Hepatocyte (in vitro differentiated cells): ENCODE results near the gene MVB12B. TPM values are rescaled to one million over a fixed set of nuclear protein-coding genes. Genes with fewer than 3 reads are reported as not detected.
A peak's percentile ranks its signal among the peaks of the same experiment; 100 is the strongest.

Experiments used
- DNase-seq: peaks from one replicate; pipeline ENCODE4 v3.0.0-alpha.2; 2016; ENCODE audit warnings: low spot score
- H2AFZ ChIP-seq: fragments of 200-600 bp; sonication (generic); 2 replicates; pipeline ENCODE4 v1.6.0; 2016; ENCODE audit warnings: antibody characterized with exemption, mild to moderate bottlenecking
- H3K27ac ChIP-seq: fragments of 200-600 bp; sonication (generic); 2 replicates; pipeline ENCODE4 v1.5.1; 2016; ENCODE audit warnings: mild to moderate bottlenecking
- H3K27me3 ChIP-seq: fragments of 200-600 bp; sonication (generic); 2 replicates; pipeline ENCODE4 v1.6.1; 2016
- H3K36me3 ChIP-seq: fragments of 200-600 bp; sonication (generic); replicated peaks from 2 replicates; pipeline ENCODE4 v1.5.1; 2016; ENCODE audit warnings: low read depth; ENCODE audit not compliant: insufficient read depth
- H3K4me1 ChIP-seq: fragments of 200-600 bp; sonication (generic); 2 replicates; pipeline ENCODE4 v1.5.1; 2016; ENCODE audit warnings: mild to moderate bottlenecking, moderate library complexity; ENCODE audit not compliant: insufficient read depth
- H3K4me2 ChIP-seq: fragments of 200-600 bp; sonication (generic); 2 replicates; pipeline ENCODE4 v1.6.0; 2016
- H3K4me3 ChIP-seq: fragments of 200-600 bp; sonication (generic); 2 replicates; pipeline ENCODE4 v1.5.1; 2016; ENCODE audit warnings: mild to moderate bottlenecking
- H3K79me2 ChIP-seq: fragments of 200-600 bp; sonication (generic); 2 replicates; pipeline ENCODE4 v1.6.0; 2017; ENCODE audit warnings: mild to moderate bottlenecking
- H3K9me2 ChIP-seq: fragments of 200-600 bp; sonication (generic); replicated peaks from 2 replicates; pipeline ENCODE4 v1.6.0; 2017; ENCODE audit warnings: mild to moderate bottlenecking; ENCODE audit not compliant: insufficient read depth
- H3K9me3 ChIP-seq: fragments of 200-600 bp; sonication (generic); 2 replicates; pipeline ENCODE4 v1.5.1; 2016; ENCODE audit warnings: low read depth, mild to moderate bottlenecking
- H4K20me1 ChIP-seq: fragments of 200-600 bp; sonication (generic); 2 replicates; pipeline ENCODE4 v1.6.0; 2016; ENCODE audit warnings: mild to moderate bottlenecking; ENCODE audit not compliant: insufficient read depth, poor library complexity, severe bottlenecking
- EZH2 ChIP-seq: fragments of 200-600 bp; sonication (generic); IDR thresholded peaks from 2 replicates; pipeline ENCODE4 v1.6.1; 2016; ENCODE audit warnings: antibody characterized with exemption, mild to moderate bottlenecking, borderline replicate concordance
- EZH2phosphoT487 ChIP-seq: fragments of 200-600 bp; sonication (generic); IDR thresholded peaks from one replicate; pipeline ENCODE4 v1.6.1; 2018; ENCODE audit warnings: antibody characterized with exemption, mild to moderate bottlenecking, low read depth, moderate library complexity; ENCODE audit not compliant: unreplicated experiment, severe bottlenecking
- WGBS: methylation state at CpG from one replicate; pipeline ENCODE4 v1.1.6; 2016; ENCODE audit warnings: low lambda C conversion rate; ENCODE audit errors: missing lambda C conversion rate; 5-methylcytosine and 5-hydroxymethylcytosine counted together
- polyA plus RNA-seq: library from polyadenylated mRNA; unstranded; fragments of >200 nt; fragmentation: Nextera tagmentation; extraction: Ambion mirVana; gene quantifications from 2 replicates; pipeline ENCODE4 v1.2.1, GENCODE V29; 2016
- total RNA-seq: library from RNA; depleted of rRNA; stranded (reverse); fragments of >200 nt; gene quantifications from 2 replicates; pipeline ENCODE4 v1.2.3, GENCODE V29; 2014
- TF ChIP-seq, protein P1 (sequence below): fragments of 200-600 bp; sonication (generic); IDR thresholded peaks from 2 replicates; pipeline ENCODE4 v1.5.1; 2016; ENCODE audit warnings: antibody characterized with exemption, mild to moderate bottlenecking; ENCODE audit not compliant: poor library complexity

MVB12B gene
- total and polyA plus RNA-seq, 2 experiments from 2014 or later = 11.8 to 12.1 TPM

DNA sequence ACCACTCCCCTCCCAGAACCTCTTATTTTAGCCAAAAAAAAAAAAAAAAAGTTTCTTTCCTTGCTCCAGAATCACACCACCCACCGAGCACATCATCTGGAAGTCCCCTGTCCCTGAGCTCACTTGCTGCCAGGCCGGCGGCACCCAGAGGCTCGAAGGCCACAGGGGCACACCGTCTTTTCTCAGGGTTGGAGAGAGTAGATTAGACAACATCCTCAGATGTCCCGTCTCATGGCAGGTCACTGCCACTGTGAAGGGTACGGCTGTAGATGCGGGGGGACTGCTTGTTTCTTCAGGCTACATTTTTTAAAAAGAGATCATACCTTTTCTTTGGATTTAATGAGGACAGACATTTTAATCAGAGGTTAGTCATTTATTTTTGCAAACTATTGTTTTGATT is 109.0 kb downstream of the MVB12B start:
- Histone ChIP-seq H3K27me3 (no peaks in the 10 kb centered on the region), H2AFZ (no peak overlapping the region), H3K4me3 (no peak overlapping the region), H3K9me3 (no peaks in the 10 kb centered on the region), H3K9me2 (no peaks in the 10 kb centered on the region), H3K36me3 (no peaks in the 10 kb centered on the region), H4K20me1 (no peaks in the 10 kb centered on the region), H3K27ac (no peak overlapping the region), H3K79me2 (no peaks in the 10 kb centered on the region), H3K4me1 (peaks cover 5% of the 10 kb centered on the region), H3K4me2 (no peak overlapping the region)
- no peak for DNase-seq
- WGBS = 94% methylated on average over 8 of the region's 8 CpGs
- TF ChIP-seq EZH2 = no peak
- TF ChIP-seq EZH2phosphoT487 = no peak
- TF ChIP-seq, protein P1, sequence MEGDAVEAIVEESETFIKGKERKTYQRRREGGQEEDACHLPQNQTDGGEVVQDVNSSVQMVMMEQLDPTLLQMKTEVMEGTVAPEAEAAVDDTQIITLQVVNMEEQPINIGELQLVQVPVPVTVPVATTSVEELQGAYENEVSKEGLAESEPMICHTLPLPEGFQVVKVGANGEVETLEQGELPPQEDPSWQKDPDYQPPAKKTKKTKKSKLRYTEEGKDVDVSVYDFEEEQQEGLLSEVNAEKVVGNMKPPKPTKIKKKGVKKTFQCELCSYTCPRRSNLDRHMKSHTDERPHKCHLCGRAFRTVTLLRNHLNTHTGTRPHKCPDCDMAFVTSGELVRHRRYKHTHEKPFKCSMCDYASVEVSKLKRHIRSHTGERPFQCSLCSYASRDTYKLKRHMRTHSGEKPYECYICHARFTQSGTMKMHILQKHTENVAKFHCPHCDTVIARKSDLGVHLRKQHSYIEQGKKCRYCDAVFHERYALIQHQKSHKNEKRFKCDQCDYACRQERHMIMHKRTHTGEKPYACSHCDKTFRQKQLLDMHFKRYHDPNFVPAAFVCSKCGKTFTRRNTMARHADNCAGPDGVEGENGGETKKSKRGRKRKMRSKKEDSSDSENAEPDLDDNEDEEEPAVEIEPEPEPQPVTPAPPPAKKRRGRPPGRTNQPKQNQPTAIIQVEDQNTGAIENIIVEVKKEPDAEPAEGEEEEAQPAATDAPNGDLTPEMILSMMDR = no peak

DNA sequence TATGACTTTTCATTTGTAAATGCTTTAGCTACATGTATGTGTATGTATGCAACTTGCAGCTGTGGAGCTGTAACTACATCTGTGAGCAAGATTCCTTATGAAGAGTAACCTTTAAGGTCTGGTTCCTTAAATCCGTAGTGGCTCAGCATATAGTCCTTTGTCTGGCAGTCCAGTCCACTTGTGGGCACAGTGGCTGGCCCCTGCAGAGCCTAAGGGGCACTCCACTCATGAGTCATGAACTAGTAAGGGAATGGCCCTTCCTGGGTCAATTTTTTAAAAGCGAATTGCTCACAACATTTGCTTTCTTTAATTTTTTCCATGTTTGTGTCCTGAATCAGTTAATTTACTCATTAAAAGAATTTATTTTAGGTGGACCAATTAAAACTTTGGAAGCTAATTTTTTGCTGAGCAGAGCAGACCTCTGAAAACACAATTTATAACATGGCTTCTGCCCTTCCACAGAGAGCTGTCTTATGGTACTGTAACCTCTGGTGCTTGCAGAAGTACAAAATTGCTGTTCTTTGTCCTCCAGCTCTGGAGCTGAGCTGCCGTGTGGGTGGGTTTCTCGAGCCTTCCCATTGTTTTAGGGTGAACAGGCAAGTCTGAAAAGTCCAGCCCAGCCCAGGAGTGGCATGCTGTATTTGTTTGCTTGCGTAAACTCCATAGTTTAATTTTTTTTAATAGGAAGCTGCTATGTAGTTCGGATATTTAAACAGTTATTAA is 110.1 kb downstream of the MVB12B start:
- H3K27me3 ChIP-seq = no peaks in the 10 kb centered on the region
- H3K4me3 ChIP-seq = no peak overlapping the region
- no peaks in the 10 kb centered on the region for H3K36me3 ChIP-seq
- WGBS = 58% methylated on average over 6 of the region's 6 CpGs
- TF ChIP-seq EZH2 (no peak), EZH2phosphoT487 (no peak)
- TF ChIP-seq, protein P1 = no peak
- no peaks in the 10 kb centered on the region for H3K79me2 ChIP-seq
- H2AFZ ChIP-seq = no peak overlapping the region
- peak overlapping the region; percentile 6 for H3K4me2 ChIP-seq
- H4K20me1 ChIP-seq = no peaks in the 10 kb centered on the region
- H3K27ac ChIP-seq = peak overlapping the region; percentile 26
- no peaks in the 10 kb centered on the region for H3K9me3 ChIP-seq
- H3K4me1 ChIP-seq = peaks cover 5% of the 10 kb centered on the region
- DNase-seq = no peak
- H3K9me2 ChIP-seq = no peaks in the 10 kb centered on the region

DNA sequence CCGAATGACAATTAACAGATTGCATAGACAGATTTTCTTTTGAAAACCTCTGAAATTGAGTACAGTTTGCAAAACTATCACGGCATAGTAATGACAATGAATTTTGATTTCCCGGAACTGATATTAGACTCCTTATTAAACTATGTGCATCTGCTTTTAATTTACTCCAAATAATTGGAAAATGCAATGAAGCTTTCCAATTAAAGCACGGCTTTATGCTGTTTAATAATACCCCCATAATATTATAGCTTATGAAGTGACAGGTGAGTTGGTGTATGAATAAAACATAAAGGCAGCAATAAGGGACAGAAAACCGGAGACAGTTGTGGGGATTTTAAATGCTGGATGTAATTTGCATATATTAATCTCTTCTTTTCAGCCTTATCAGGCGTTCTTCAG is 110.6 kb downstream of the MVB12B start:
- WGBS = 80% methylated on average over 6 of the region's 6 CpGs
- H3K4me1 ChIP-seq = peaks cover 5% of the 10 kb centered on the region
- no peak overlapping the region for H3K27ac ChIP-seq
- no peak overlapping the region for H3K4me3 ChIP-seq
- no peak for DNase-seq
- H3K27me3 ChIP-seq = no peaks in the 10 kb centered on the region
- TF ChIP-seq, protein P1 = no peak
- TF ChIP-seq EZH2phosphoT487 (no peak), EZH2 (no peak)
- no peak overlapping the region for H2AFZ ChIP-seq
- H3K9me3 ChIP-seq = no peaks in the 10 kb centered on the region
- no peaks in the 10 kb centered on the region for H3K36me3 ChIP-seq
- no peaks in the 10 kb centered on the region for H3K79me2 ChIP-seq
- H4K20me1 ChIP-seq = no peaks in the 10 kb centered on the region
- no peaks in the 10 kb centered on the region for H3K9me2 ChIP-seq
- H3K4me2 ChIP-seq = no peak overlapping the region
